Kidney glomerular epithelial cell (primary cell): Measurements from ENCODE around the gene PSMC3IP.

ENCODE experiments used
- DNase-seq: peaks from one replicate; lab custom pipeline; 2025; lab: John Stamatoyannopoulos, UW

PSMC3IP gene

GRCh38 chr17:42585353-42585752 is 7.8 kb upstream of the PSMC3IP start:
- DNase-seq = no peak

GRCh38 chr17:42584880-42585279 is 7.4 kb upstream of the PSMC3IP start:
- DNase-seq = no peak

- no peak for DNase-seq
These were observed 4.3 kb upstream of the PSMC3IP start for GRCh38 chr17:42581744-42582270.

GRCh38 chr17:42579794-42580551 is 2.4 kb upstream of the PSMC3IP start:
- DNase-seq = no peak

GRCh38 chr17:42578282-42578869 is 847 bp upstream of the PSMC3IP start:
- peak; percentile 59 for DNase-seq

GRCh38 chr17:42577140-42577531 is 393 bp downstream of the PSMC3IP start:
- no peak for DNase-seq

GRCh38 chr17:42574463-42574862 is 3.1 kb downstream of the PSMC3IP start:
- DNase-seq = no peak

GRCh38 chr17:42573095-42573494 is 4.4 kb downstream of the PSMC3IP start:
- no peak for DNase-seq

- no peak for DNase-seq
These were observed 5.9 kb downstream of the PSMC3IP start for GRCh38 chr17:42571435-42572225.

GRCh38 chr17:42568341-42569111 is 9.0 kb downstream of the PSMC3IP start:
- DNase-seq = no peak

- DNase-seq = peak; percentile 81
These were observed 10.5 kb downstream of the PSMC3IP start, which contains the start of gene MLX for GRCh38 chr17:42566883-42567573. Gene MLX (plus strand): TSS chr17:42567100. CDS start chr17:42567125, 25 bp downstream.

- DNase-seq = no peak
These were observed 11.2 kb downstream of the PSMC3IP start for GRCh38 chr17:42566215-42566882.

GRCh38 chr17:42565523-42566214 is 11.9 kb downstream of the PSMC3IP start:
- DNase-seq = no peak

- no peak for DNase-seq
These were observed 12.6 kb downstream of the PSMC3IP start for GRCh38 chr17:42564815-42565522.

- DNase-seq = no peak
These were observed 13.6 kb downstream of the PSMC3IP start for GRCh38 chr17:42563950-42564349.

GRCh38 chr17:42563543-42563942 is 14.0 kb downstream of the PSMC3IP start:
- no peak for DNase-seq

- DNase-seq = no peak
These were observed 14.4 kb downstream of the PSMC3IP start for GRCh38 chr17:42563143-42563509.

GRCh38 chr17:42562388-42563142 is 15.0 kb downstream of the PSMC3IP start:
- no peak for DNase-seq
